ENCODE results near the gene CYP19A1.

CYP19A1 gene

GRCh38 chr15:51382787-51383186 lies 44.4 kb upstream of the CYP19A1 start:
- Histone ChIP-seq H3K4me3 (ENCODE audit: severe bottlenecking) (no peak overlapping the region), H3K27me3 (ENCODE audit: insufficient read depth, poor library complexity, severe bottlenecking) (no peaks in the 10 kb centered on the region), H3K4me1 (ENCODE audit: insufficient read depth, poor library complexity, severe bottlenecking) (no peaks in the 10 kb centered on the region), H3K27ac (ENCODE audit: poor library complexity, severe bottlenecking) (no peak overlapping the region), H3K36me3 (ENCODE audit: low read depth) (no peaks in the 10 kb centered on the region), H3K9me3 (ENCODE audit: severe bottlenecking) (no peaks in the 10 kb centered on the region)
- DNase-seq (ENCODE audit: low spot score) (no peak), ATAC-seq (ENCODE audit: low read depth) (peak; percentile 48)
- peak; percentile 85 for TF ChIP-seq CTCF (IDR thresholded peaks at IDR 0.05; ENCODE audit: poor library complexity, severe bottlenecking)

- no peaks in the 10 kb centered on the region for H3K36me3 ChIP-seq (ENCODE audit: low read depth)
- H3K9me3 ChIP-seq (ENCODE audit: severe bottlenecking): no peaks in the 10 kb centered on the region
- TF ChIP-seq CTCF (IDR thresholded peaks at IDR 0.05; ENCODE audit: poor library complexity, severe bottlenecking): peak; percentile 99
- H3K27me3 ChIP-seq (ENCODE audit: insufficient read depth, poor library complexity, severe bottlenecking): no peaks in the 10 kb centered on the region
- ATAC-seq (ENCODE audit: low read depth) (peak; percentile 93), DNase-seq (ENCODE audit: low spot score) (no peak)
- H3K27ac ChIP-seq (ENCODE audit: poor library complexity, severe bottlenecking): no peak overlapping the region
- no peaks in the 10 kb centered on the region for H3K4me1 ChIP-seq (ENCODE audit: insufficient read depth, poor library complexity, severe bottlenecking)
- no peak overlapping the region for H3K4me3 ChIP-seq (ENCODE audit: severe bottlenecking)
Observed at GRCh38 chr15:51380999-51381806, 42.8 kb upstream of the CYP19A1 start.

- TF ChIP-seq CTCF (IDR thresholded peaks at IDR 0.05; ENCODE audit: poor library complexity, severe bottlenecking): no peak
- Histone ChIP-seq H3K4me3 (ENCODE audit: severe bottlenecking) (no peak overlapping the region), H3K27ac (ENCODE audit: poor library complexity, severe bottlenecking) (no peak overlapping the region), H3K4me1 (ENCODE audit: insufficient read depth, poor library complexity, severe bottlenecking) (no peaks in the 10 kb centered on the region), H3K9me3 (ENCODE audit: severe bottlenecking) (no peaks in the 10 kb centered on the region), H3K36me3 (ENCODE audit: low read depth) (no peaks in the 10 kb centered on the region), H3K27me3 (ENCODE audit: insufficient read depth, poor library complexity, severe bottlenecking) (no peaks in the 10 kb centered on the region)
- DNase-seq (ENCODE audit: low spot score) (no peak), ATAC-seq (ENCODE audit: low read depth) (no peak)
Observed at GRCh38 chr15:51379390-51379789, 41.0 kb upstream of the CYP19A1 start.

- Histone ChIP-seq H3K36me3 (ENCODE audit: low read depth) (no peaks in the 10 kb centered on the region), H3K27ac (ENCODE audit: poor library complexity, severe bottlenecking) (no peak overlapping the region), H3K4me3 (ENCODE audit: severe bottlenecking) (no peak overlapping the region), H3K4me1 (ENCODE audit: insufficient read depth, poor library complexity, severe bottlenecking) (no peaks in the 10 kb centered on the region), H3K27me3 (ENCODE audit: insufficient read depth, poor library complexity, severe bottlenecking) (no peaks in the 10 kb centered on the region), H3K9me3 (ENCODE audit: severe bottlenecking) (no peaks in the 10 kb centered on the region)
- TF ChIP-seq CTCF (IDR thresholded peaks at IDR 0.05; ENCODE audit: poor library complexity, severe bottlenecking): no peak
- no peak for DNase-seq (ENCODE audit: low spot score)
- no peak for ATAC-seq (ENCODE audit: low read depth)
Observed at GRCh38 chr15:51378406-51378805, 40.0 kb upstream of the CYP19A1 start.

All from RWPE2 (cell line).